HG03342 (cell line): ENCODE data around the gene CEBPE.

Experiments
- ATAC-seq: cut with Tn5 transposase; IDR thresholded peaks from one replicate; pipeline ENCODE4 v1.9.1; 2021; ENCODE audit warnings: mild to moderate bottlenecking, moderate library complexity; ENCODE audit not compliant: unreplicated experiment

Gene CEBPE

GRCh38 chr14:23085458-23085857 is 33.6 kb downstream of the CEBPE start:
- ATAC-seq = no peak

- no peak for ATAC-seq
These were observed 38.6 kb downstream of the CEBPE start for GRCh38 chr14:23080474-23080873.

- no peak for ATAC-seq
These were observed 39.3 kb downstream of the CEBPE start for GRCh38 chr14:23079716-23080115.

GRCh38 chr14:23078692-23079116 is 40.4 kb downstream of the CEBPE start:
- no peak for ATAC-seq

- ATAC-seq = no peak
These were observed 41.1 kb downstream of the CEBPE start for GRCh38 chr14:23077962-23078361.

GRCh38 chr14:23076785-23077408 is 42.2 kb downstream of the CEBPE start:
- ATAC-seq = no peak

- no peak for ATAC-seq
These were observed 44.1 kb downstream of the CEBPE start for GRCh38 chr14:23074906-23075305.

- ATAC-seq = no peak
These were observed 47.0 kb downstream of the CEBPE start for GRCh38 chr14:23071921-23072539.

- peak; percentile 86 for ATAC-seq
These were observed 47.7 kb downstream of the CEBPE start for GRCh38 chr14:23071244-23071920.

GRCh38 chr14:23070262-23071129 is 48.6 kb downstream of the CEBPE start:
- ATAC-seq = no peak

GRCh38 chr14:23069413-23069806 is 49.6 kb downstream of the CEBPE start:
- ATAC-seq = no peak

- peak; percentile 78 for ATAC-seq
These were observed 50.2 kb downstream of the CEBPE start for GRCh38 chr14:23068789-23069412.

GRCh38 chr14:23067847-23068788 is 50.9 kb downstream of the CEBPE start:
- no peak for ATAC-seq
